SKM-1 treated with dmso at 0.1 percent for 144 hours (cell line): Measurements from ENCODE around the gene EYA2.

ENCODE experiments used
- DNase-seq: peaks from one replicate; lab custom pipeline; 2025; ENCODE audit not compliant: unreplicated experiment; lab: John Stamatoyannopoulos, UW

The EYA2 gene

DNA sequence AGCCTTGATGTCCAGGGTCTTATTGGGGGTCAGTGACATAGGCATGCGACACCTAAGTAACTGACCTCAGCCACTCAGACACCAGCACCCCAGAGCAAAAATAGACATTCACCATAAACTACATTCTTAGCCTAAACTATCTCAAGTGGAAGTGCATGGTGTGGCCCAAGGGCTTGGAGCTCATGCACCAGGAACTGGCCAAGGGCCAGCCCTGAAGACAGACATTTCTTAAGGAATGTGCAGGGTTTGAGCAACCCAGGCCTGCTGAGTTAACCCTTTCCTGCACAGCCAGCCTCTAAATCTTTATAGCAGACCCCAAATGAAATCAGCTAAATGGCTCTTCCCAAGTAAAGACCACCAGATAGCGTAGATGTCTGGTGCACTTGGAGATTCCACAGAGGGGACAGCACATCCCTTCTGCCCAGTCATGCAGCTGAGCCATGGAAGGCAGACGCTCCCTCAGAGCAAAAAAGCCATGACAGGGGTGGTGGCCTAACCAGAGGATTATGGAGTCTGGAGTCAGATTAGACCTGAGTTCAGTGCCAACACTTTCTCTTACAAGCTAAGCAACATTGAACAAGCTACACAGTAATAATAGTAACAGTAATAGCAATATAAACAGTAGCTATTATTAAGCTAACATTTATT is 239.3 kb downstream of the EYA2 start:
- DNase-seq: no peak

DNA sequence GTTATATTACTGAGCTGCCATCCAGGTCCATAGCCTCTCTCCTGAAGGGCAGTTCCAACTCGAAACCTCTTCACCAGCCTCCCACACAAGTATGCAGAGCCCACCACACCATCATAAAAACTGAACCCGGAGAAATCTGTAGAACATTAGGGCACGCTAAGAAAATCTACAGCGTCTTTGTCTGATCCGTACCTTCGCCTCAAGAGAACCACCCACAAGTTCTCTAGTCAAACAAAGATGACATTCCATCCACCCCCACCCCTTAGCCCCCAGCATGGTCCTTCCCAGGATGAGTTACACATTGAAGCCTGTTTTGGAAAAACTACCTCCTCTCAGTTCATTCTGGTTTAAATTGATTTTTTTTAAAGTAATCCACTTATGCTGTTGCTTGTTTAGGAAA is 242.1 kb downstream of the EYA2 start:
- no peak for DNase-seq

DNA sequence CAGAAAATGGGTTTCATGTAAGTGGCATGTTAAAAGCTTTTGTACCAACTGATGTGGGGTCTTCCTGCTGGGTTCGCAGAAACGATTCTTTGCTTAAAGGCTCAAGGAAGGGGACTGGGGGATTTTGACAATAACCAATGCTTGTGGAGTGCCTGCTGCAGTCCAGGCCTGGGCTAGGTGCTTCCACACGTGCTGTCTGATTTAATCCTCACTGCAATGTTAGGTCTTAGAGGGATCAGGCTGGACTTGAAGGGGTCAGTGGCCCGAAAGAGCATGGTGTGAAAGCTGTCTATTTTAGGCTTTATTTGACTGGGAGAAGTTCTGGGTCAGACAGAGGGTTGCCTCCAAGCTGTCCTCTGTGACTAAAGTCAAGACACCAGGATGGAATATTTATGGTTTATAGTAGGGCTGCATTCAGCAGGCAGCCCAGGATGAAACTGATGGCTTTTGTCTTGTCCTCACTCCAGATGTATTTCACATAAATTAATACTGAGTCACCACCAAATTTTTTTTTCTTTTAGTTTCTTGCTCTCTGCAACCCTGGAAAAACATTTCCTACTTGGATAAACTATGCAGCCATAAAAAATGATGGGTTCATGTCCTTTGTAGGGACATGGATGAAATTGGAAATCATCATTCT is 242.7 kb downstream of the EYA2 start:
- no peak for DNase-seq

DNA sequence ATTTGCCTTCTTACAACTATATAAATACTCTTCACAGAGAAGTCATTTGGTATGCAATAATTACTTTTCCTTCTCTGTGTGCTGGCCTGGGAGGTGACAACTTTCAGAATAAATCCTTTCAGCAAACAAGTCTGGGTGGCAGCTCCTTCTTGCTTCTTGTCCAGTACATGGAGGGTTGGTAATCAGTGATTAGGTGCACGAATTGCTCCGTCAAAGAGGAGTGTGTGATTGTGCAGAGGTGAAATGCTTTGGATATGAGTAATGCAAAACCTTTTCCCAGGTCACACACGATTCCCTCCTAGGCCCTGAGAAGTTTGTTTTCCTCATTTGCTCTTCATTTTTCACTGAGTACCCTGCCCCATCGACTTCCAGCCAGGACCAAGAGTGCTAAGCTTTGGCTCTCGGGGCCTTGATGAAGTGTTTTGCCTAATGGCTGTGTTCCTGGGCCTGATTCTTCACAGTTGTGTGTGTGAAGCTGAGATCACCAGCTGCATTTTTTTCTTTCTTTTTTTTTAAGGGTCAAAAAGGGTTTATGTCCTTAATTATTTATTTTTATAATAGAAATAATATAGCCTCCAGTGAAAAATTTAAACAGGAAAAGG is 245.4 kb downstream of the EYA2 start:
- DNase-seq: no peak

DNA sequence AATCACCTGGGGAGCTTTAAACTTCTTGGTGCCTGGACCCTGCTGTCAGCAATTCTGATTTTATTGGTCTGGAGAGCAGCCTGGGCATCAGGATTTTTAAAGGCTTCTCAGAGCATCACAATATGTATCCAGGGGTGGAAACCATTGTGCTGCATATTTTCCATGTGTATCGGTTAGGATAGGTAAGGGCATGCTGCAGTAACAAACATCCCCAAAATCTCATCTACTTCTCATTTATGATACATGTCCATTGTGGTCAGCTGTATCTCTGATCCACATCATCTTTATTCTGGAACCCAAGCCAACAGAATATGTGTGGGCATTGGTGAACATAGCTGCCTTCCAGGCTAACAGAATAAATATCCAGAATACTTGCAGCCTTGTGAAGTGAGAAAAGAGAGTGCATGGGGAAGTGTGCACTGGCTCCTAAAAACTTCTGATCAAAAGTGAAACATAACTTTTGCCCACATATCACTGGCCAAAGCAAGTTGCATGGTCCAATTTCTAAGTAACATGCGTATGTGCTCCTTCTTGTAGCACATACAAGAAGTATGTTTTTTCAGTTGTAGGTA is 246.8 kb downstream of the EYA2 start:
- no peak for DNase-seq

DNA sequence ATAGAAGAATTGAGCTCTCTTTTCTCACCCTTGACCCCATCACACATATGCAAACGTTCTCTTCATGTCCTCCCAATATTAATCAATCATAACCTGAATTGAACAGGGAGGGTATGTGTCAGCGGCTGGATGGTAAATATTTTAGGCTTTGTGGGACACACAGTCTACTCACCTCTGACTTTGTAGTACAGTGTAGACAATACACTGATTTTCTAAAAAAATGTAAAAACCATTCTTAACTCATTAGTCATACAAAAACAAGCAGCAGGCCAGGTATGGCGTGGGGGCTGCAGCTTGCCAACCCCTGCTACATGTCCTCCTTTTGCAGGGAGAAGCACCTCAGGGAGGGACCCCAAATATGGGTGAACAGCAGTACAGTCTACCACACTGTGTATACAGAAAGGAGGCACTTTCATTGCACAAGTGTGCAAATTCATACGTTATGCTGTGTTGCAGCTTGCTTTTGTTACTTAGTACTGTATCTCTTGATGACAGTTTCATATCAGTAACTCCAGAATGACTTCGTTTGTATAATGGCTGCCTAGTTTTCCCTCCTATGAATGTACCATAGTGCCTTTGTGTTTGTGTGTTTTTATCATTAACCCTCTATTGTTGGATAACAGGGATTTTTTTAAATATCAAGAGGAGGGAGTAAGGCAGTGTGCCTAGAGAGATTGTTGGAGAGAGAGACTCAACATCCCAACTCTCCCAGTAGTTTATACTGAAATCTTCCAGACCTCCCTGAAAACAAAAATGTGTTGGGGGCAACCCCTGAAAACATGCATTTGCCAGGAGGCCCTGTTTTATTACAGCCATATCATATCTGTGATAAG is 247.5 kb downstream of the EYA2 start:
- DNase-seq: no peak

DNA sequence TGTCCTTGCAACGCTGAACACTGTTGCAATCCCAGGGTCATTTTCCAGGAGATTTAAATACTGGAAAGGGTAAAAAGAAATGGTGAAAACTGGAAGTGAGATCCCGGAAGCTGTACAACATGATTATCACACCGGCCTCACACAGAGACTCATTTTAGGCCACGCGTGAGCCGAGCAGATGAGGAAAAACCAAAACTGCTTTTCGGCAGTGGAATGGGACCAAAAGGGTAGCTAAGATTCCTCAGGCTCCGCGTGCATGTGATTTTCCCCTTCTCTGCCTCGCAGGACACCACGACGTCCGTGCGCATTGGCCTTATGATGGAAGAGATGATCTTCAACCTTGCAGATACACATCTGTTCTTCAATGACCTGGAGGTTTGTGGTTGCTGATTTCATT is 248.1 kb downstream of the EYA2 start:
- DNase-seq: no peak

DNA sequence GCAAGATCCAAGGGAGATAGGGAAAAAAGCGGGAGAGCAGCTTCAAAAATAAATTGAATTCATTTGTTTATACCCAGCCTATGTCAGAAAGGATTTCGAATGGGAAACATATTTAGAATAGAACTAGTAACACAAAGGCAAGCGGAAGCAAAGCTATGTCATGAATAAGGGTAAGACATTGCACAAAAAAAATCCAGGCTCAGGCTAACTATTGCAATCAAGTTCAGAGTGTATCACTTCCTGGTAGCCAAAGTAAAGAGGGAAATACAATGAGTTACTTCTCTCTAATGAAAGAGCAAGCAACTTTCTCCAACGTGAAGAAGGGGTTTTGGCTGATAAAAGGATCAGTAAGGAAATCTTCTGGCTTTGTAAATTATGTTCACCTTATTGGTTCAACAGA is 249.0 kb downstream of the EYA2 start:
- DNase-seq: peak; percentile 79

DNA sequence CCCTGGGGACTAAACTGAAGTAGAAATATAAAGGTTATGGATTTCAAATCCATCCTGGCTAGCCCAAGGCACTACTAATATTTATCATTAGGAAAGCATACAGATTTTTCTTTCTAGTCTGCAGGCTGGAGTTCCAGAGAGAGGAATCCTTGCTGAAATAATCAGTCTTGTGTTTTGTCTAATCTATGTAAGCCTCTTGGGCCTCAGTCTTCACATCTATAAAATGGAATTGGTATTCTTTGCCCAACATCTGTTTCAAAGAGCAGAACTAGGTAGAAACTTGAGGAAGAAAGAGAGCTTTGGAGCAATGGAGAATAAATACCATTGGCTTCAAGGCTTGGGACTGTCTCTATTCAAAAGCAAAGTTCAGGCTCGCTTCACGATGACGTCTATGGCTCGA is 249.8 kb downstream of the EYA2 start:
- DNase-seq: no peak

DNA sequence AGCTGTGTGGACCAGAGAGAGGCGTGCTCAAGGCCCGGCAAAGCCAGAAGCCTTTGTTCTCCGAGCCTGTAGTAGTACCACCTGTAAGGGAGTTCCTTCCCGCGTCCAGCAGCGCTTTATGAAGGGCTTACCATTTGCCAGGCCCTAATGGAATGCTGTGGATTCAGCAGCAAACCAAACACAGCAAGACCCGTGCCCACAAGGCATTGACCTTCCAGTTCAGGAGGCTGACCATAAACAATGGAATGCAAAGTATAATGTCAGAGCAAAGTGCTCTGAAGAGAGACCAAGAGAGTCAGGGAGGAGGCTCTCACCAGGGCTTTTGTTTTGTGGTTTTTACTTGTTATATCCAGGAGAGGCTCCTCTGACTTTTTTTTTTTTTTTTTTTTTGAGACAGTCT is 252.0 kb downstream of the EYA2 start:
- DNase-seq: no peak

DNA sequence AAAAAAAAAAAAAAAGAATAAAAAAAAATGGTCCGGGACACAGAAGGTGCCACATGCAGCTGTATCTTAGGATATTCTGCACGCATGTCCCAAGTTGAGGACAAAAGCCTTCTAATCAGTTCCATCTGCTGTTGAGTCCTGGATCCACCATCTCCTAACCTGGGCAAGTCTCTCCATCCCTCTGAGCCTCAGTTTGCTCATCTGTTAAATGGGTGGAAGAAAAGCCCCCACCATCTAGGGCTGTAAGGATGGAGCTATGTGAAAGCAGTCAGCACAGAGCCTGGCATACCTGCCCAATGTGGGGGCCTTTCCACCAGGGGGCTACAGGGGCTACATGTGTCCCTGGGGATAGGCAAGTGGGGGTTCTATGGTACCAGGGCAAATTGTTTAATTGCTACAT is 253.4 kb downstream of the EYA2 start:
- DNase-seq: no peak

DNA sequence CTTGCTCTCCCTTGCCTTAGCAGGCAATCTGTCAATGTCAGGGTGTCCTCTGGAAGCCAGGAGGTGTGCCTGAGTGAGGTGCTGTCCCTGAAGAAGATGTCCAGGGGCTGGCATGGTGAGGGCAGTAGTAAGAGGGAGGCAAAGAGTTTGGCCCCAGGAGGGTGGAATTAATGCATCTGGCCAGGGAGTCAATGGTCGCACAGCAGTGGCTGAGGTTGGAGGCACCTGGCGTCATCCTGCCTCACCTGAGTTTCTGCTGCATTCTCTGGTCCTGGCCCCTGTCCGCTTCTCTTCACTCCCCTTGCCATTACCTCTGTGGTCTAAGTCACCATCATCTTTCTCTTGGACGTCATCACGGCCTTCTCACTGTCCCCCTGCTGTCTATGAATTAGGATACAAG is 255.3 kb downstream of the EYA2 start:
- DNase-seq: no peak

DNA sequence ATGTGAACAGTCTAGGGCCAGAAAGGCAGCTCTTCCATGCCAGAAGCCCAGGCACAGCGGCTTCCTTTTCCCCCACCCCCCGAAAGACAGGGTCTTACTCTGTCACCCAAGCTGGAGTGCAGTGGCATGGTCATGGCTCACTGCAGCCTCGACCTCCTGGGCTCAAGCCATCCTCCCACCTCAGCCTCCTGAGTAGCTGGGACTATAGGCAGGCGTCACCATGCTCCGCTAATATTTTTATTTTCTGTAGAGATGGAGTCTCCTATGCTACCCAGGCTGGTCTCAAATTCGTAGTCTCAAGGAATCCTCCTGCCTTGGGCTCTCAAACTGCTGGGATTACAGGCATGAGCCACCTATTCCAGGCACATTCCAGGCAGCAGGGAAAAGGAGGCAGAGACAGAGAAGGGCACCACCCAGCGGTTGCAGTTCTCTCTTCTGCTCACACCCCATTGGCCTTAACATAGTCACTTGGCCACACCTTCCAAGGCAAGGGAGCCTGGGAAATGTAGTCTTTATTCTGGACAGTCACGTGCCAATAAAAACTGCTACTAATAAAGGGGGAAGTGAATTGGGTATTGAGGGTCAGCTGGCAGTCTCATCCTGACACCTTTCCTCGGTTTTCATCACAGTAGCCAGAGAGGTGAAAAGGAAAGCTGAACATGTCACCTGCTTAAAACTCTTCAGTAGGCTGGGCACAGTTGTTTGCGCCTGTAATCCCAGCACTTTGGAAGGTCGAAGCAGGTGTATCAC is 255.9 kb downstream of the EYA2 start:
- DNase-seq: peak; percentile 77

DNA sequence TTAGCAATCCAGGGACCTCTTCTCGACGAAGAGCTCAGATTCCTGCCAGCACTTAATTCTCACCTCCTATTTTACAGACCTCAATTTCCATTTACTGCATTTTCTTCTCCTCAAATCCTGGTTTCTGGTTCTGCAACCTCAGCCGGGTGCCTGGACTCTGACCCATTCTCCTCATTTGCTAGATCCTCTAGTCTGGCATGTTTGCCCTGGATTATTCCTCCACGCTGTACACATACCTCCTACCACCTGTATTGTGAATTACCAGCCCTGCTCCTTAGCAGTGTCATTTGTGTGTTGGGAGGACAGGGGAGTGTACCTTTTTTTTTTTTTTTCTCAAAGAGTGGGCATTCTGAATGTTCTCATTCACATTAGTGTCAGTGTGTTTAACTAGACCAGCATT is 257.4 kb downstream of the EYA2 start:
- DNase-seq: no peak

DNA sequence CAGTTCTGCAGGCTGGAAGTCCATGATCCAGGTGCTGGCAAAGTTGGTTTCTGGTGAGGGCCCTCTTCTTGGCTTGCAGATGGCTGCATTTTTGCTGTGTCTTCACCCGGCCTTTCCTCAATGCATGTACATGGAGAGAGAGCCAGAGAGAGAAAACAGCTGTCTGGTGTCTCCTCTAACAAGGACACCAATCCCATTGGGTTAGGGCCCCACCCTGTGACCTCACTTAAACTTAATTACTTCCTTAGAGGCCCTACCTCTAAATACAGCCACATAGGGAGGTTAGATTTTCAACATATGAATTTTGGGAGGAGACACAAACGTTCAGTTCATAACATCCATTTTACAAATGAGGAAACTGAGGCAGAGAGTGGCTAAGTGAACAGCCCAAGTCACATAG is 259.4 kb downstream of the EYA2 start:
- no peak for DNase-seq

DNA sequence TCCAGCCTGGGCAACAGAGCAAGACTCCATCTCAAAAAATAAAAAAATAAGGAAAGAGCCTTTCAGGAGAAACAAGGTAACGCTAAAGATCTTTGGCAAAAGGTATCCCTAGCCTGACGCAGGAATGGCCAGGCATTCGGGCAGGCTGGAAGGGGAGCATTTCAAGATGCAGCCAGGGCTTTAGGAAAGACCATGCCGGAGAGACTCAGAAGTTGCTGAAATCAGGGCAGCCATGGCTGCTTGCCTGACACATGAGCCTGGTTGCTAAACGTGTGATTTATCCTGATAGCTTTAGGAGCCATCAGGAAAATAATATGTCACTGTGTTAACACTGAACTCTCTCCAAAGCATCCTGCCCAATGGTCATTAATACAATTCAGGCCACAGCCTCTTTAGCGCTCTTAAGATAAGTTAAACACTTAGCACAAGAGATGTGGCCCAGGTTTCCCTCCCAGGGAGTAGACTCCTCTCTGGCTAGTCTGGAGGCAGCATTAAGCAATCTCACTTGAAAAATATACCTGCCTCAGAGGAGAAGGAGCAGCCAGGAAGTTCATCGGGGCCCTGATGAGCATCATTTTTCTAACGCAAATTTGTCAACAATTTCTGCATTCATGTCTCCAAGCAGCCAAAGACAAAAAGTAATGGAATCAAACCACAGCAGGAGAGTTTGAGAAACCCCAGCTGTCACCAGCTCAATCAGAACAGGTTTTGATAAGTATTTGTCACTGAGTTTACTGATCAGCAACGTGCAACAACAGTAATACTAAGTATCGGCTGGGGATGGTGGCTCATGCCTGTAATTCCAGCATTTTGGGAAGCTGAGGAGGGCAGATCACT is 261.9 kb downstream of the EYA2 start:
- DNase-seq: no peak

DNA sequence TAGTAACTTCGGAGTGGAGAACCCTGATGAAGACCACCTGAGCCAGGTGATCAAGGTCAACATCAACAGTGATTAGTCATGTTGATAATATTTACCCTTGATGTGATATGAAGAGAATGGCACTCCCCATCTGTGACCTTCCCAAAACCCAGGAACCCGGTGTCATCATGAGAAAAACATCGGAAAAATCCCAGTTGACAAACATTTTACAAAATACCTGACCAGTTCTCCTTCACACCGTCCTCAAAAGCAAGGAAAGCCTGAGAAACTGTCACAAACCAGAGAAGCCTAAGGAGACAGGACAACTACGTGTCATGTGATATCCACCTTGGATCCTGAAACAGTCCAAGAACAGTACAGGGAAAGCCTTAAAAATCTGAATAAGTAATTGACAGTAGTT is 264.5 kb downstream of the EYA2 start:
- no peak for DNase-seq

DNA sequence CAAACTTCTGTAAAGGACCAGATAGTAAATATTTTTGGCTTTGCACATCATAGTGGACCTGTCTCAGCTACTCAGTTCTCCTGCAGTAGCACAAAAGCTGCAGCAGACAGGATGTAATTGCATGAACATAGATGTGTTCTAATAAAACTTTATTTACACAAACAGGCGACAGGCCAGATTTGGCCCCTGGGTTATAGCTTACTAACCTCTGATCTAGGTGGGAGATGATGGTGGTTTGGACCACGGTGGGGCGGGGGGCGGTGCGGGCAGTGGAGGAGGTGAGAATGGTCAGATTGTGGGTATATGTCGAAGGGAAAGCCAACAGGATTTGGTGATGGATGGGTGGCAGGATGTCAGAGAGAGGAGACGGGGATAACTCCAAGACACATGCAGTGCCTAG is 265.6 kb downstream of the EYA2 start:
- DNase-seq: no peak

DNA sequence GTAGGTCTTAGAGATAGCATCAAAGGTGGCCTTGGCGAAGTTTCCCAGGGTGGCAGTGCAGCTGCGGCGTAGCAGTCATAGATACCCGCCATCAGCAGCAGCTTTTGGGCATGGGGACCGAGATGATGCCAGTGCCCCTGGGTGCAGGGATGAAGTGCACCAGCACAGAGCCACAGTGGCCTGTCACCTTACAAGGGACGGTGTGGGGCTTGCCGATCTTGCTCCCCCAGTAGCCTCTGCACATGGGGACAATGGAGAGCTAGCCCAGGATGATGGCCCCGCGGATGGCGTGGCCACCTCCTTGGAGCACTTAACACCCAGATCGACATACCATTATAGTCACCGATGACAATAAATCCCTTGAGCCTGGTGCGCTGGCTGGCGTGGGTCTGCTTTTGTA is 266.3 kb downstream of the EYA2 start:
- no peak for DNase-seq

DNA sequence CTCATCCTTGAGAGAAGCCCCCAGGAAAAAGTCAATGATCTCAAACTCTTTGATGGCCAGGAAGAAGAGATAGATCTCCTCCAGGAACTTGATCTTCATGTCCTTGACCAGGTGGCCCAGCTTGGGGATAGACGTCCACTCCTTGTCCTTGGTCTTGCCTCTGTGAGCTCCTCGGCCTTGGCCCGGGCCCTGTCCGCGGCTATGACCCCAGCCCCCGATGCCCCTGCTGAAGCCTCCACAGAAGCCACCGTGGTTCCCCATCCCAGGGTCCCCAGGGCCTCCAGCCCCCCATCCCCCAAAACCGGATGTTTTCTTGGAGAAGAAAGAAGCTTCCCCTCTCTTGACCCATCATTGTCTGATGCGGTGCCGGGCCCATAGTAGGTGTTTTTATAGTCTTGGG is 266.8 kb downstream of the EYA2 start:
- DNase-seq: no peak
